Kidney glomerular epithelial cell (primary cell): Measurements from ENCODE around the gene ARF1.

ENCODE experiments used
- DNase-seq: peaks from one replicate; lab custom pipeline; 2025; lab: John Stamatoyannopoulos, UW

The ARF1 gene

DNA sequence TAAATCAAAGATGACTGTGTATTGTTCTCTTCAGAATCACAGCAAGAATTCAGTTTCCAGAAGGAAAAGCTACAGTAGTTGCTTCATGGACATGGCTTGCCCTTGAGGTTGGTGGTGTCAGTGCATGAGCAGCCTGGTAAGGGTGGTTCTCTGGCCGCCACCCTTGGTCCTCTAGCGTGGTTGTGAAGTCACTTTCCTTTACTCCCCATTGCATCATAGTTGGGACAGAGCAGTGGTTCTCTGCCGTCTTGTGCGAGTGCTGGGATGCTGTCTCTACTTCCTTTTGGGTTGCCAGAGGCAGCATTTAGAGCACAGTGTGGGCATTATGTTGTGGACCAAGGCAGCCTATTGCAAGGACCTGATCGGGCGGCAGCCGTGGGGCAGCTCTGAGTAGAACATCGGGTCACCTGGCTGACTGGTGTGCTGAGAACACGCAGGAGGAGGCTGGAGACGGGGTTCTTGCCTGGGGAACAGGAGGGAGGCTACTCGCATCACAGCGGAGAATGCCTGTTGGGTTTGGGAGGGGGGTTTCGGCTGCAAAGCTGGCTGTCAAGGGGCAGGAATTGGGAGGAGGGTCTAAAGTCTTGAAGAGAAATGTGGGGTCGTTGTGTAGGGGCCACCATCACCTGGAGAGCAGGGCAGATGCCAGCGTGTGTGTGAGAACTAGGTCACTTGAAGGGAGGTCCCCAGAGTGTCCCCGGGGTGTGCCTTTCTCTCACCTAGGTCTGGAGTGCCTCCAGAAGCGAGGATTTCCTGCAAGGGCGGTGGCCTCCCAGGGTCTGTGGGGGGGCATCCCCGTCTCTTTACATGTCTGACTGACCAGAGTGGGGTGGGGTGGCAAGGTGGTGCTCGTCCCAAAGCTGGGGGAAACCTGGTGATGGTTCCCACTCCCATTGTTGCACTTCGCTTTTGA is 6.3 kb downstream of the ARF1 start:
- no peak for DNase-seq

DNA sequence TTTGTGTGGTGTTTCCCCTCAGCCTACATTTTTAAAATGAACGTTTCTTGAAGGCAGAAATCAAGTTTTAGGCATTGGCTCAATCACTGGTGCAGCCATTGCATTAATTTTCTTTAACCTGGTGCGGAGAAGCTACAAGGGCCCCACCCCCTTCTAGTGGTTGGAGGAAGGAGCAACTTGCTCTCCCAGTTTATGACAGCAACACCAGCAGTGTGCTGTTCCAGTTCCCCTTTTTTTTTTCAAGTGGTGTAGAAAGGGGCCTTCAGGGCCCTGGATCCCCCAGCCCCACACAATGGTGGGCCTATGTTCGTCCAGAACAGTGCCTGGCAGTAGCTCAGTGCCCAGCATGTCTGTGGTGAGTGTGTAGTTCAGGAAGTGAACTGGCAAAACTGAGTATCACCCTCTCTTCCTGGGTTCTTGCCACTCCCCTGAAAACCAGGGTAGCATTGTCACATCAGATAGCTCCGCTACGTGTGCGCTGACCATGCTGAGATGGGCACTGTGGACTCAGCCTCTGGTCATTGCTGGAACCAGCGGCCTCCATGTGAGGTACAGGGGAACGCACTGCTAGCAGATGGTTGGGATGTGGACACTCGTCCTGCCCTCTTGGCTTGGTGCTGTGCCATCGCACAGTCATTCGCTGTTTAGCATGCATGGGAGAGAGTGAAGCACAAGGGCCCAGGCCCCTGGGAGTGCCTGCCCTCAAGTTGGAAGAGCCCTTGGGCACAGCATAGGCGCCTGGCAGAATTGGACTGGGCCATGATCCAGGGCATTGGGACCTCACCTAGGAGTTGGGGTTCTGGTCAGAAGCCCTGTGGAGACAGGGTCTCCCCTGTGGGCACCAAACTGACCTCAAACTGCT is 7.2 kb downstream of the ARF1 start:
- DNase-seq: no peak

DNA sequence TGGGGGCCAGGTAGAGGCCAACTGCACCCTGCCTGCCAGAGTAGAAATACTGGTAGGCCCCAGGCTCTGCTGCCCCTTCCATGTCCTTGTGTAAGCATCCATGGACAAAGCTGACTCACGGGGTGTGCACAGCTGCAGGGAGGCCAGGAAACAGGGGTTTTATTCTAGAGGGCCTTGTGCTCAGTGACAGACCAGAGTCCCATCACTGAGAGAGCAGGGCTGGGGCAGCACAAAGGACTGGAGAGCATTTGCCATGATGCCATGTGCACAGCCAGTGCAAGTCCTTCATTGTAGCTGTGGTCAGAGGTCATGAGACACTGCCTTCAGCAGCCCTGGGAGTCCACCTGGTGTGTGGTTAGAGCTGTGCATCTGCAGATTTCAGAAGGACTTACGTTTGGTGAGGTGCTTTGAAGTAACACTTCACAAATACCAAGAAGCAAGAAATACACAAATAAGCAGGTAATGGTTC is 8.1 kb downstream of the ARF1 start:
- no peak for DNase-seq

DNA sequence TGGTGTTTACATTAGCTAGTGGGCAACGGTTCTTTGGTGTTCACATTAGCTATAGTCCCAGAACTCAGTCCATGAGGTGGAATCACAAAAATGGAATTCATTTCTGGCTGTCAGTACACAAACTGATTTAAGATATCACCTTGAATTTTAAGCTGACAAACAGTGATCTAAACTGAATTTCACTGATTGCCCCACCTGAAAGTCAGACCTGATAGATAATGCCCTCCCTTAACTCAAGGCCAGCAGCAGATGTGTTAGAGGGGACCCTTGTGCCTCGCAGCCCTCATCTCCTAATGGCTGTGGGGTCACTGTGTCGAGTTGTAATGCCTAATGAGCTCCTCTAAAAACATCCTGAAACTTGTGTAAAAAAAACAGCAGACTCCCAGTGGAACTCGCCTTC is 8.6 kb downstream of the ARF1 start:
- DNase-seq: no peak

DNA sequence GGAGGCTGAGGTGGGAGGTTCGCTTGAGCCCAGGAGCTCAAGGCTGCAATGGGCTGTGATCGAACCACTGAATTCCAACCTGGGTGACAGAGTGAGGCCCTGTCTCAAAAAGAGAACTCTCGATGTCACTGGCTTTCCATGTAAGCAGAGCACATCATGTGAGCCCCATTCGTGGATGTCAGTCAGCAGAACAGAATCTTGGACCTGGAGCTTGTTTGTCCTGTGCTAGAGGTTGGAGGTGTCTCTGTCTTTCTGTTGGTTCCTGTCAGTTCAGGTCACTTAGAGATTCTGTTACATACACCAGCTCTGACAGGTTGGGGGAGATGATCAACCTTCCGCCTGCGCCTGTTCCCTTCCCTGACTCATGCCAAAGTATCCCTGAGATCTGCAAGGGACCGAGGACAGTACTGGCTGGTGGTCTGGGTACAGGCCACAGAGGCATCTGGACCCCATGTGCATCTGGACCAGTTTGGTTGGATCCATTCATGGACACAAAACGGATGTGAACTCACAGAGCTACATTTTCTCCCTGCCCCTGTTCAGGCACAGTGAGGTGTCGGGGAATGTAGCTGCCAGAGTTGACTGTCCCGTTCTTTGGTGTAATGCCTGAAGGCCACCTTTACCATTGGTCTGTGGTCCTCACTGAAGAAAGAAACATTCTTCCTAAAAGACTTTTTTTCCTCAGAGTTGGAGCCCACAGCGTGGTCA is 10.0 kb downstream of the ARF1 start:
- DNase-seq: no peak

DNA sequence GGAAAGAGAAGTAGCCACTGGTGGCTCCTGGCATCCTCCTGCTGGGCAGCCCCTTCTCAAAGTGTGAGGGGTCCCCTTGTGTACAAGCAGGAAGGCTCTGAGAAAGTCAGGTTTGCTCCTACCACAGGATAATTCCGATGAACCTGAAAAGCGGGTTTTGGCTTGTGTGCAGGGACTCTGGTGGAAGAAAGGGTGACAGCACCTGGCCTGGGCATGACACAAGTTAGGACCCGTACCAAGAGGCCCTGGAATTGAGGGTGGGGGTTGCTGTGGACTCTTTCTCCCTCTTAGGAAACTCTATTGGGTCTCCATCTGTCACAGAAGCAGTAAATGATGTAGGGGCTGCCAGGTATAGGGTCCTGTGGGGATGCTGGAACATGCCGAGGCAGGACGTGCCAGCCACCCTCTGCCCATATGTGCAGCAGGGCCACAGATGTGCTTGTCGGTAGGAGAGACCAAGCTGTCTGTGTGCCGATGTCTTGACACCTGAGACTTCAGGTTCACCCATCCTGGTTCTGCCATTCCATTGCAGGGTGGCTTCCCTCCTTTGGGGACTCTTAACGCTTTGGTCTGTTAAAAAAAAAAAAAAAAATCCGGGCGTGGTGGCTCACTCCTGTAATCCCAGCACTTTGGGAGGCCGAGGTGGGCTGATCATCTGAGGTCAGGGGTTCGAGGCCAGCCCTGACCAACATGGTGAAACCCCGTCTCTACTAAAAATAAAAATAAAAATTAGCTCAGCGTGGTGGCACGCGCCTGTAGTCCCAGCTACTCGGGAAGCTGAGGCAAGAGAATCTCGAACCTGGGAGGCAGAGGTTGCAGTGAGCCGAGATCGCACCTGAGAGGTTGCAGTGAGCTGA is 10.8 kb downstream of the ARF1 start:
- DNase-seq: no peak

DNA sequence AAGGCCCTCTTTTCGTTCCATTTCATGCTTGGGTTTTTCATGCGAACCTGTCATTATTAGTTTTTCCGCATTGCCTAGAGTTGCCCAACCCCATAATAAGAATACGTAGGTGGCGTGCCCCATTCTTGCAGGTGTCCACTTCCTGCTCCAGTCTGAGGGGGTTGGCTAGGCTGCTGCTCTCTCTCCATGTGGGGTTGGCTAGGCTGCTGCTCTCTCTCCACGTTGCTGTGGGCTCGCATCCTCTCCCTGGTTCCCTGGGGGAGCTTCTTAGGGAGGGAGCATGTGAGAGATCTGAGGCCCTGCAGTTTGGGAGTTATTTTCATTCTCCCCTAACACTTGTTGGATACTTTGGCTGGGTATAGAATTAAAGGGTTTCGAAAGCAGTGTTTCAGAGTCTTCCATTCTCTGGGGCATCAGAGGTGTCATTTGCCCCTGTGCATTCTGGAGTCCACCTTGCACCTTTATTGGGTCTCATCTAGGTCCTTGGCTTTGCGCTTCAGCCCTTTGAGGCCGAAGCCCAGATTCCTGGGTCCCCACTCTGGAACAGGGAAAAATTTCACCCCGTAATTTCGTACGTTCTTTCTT is 12.0 kb downstream of the ARF1 start:
- DNase-seq: no peak

DNA sequence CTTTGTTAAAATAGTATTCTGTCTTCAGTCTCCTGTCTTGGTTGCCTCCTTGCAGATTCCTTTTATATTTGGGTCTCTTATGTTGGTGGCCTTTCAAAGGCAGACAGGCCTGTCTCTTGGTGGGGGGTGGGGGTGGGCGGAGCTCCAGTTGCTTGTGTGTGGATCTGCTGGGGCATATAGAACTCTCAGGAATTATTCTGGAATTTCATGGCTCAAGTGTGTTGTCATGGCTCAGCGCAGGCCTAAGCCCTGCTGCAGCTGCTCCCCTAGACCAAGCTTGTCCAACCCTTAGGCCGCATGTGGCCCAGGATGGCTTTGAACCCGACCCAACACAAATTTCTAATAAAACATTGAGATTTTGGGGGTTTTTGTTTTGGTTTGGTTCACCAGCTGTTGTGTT is 12.7 kb downstream of the ARF1 start:
- DNase-seq: no peak

DNA sequence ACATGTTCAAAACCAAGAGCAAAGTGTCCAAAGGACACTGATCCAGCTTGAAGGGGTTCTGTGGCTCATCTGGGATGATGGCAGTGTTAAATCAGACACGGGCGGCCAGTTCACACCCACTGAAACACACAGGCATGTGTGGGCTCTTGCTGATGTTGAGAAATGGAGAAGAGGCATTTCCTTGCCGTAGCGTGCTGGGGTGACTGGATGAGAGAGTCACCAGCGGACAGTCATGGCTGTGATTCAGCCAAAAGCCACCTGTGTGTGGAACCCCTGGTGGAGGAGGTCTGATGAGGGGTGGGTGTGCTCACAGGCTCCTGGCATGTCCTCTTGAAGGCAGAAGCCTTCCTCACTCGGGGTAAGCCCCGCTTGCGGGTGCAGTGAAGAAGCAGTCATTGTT is 13.4 kb downstream of the ARF1 start:
- DNase-seq: no peak

DNA sequence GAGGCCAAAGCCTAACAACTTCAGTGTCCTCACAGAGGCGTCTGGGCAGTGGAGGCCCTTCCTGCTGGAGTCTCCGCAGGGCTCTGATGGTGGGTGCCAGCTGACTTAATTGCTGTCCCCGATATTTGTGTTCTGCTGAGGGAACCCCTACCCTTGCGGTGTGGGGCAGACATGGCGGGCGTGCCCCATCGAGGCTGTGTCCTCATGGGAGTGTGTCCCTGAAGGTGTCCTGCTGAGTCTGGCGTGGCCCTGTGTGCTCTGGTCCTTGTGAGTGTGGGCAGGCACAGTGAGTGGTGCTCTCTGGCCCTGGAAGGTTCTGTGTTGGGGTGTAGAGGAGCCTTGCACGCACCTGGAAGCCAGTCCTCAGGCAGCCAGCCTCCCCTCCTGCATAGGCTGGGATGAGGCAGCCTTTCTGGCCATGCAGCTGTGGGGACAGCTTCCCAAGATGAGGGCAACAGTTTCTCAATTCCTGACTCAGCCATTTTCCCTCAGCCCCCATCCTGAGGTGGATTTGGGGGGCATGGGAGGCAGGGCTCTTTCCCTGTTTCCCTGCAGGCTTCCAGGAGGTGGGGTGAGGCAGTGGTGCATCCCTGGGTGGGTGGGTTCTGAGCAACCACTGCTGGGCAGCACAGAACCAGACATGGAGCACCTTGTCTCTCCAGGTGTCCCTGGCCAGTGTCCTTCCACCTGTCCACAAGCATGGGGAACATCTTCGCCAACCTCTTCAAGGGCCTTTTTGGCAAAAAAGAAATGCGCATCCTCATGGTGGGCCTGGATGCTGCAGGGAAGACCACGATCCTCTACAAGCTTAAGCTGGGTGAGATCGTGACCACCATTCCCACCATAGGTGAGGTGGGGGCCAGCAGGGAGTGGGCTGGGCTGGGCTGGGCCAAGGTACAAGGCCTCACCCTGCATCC is 14.2 kb downstream of the ARF1 start:
- DNase-seq: no peak

DNA sequence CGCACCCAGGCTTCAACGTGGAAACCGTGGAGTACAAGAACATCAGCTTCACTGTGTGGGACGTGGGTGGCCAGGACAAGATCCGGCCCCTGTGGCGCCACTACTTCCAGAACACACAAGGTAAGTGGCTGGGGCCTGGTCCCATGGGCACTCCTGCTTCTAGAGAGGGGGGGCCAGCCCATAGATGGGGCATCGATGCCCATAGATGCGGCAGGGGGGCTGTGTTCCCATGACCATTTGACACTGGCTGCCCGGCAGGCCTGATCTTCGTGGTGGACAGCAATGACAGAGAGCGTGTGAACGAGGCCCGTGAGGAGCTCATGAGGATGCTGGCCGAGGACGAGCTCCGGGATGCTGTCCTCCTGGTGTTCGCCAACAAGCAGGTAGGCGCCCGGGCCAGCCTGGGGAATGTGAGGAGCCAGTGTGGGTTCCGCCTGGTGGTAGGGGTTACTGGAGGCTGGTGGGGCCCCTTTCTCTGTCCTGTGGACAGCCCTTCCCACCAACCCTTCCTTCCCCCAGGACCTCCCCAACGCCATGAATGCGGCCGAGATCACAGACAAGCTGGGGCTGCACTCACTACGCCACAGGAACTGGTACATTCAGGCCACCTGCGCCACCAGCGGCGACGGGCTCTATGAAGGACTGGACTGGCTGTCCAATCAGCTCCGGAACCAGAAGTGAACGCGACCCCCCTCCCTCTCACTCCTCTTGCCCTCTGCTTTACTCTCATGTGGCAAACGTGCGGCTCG is 15.0 kb downstream of the ARF1 start:
- DNase-seq: no peak

DNA sequence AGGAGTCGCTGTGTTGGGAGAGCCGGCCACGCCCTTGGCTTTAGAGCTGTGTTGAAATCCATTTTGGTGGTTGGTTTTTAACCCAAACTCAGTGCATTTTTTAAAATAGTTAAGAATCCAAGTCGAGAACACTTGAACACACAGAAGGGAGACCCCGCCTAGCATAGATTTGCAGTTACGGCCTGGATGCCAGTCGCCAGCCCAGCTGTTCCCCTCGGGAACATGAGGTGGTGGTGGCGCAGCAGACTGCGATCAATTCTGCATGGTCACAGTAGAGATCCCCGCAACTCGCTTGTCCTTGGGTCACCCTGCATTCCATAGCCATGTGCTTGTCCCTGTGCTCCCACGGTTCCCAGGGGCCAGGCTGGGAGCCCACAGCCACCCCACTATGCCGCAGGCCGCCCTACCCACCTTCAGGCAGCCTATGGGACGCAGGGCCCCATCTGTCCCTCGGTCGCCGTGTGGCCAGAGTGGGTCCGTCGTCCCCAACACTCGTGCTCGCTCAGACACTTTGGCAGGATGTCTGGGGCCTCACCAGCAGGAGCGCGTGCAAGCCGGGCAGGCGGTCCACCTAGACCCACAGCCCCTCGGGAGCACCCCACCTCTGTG is 15.9 kb downstream of the ARF1 start:
- no peak for DNase-seq

DNA sequence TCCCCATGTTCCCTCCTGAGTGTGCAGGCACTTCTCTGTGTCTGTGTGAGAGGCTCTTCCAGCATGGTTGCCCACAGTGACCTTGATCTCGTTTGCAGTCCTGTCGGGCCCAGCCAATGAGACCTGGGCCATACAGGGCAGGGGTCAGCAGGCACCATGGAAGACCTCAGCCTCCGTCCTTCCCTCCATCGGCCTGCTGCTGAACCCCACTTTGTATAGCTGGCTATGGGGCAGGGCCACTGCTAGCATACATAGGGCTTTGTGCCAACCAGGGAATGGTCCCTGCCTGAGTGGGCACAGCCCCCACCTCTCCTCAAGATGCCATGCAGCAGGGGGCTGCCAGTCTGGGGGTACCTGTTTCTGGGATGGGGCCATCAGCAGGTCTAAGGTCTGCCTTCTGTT is 16.8 kb downstream of the ARF1 start:
- DNase-seq: no peak

DNA sequence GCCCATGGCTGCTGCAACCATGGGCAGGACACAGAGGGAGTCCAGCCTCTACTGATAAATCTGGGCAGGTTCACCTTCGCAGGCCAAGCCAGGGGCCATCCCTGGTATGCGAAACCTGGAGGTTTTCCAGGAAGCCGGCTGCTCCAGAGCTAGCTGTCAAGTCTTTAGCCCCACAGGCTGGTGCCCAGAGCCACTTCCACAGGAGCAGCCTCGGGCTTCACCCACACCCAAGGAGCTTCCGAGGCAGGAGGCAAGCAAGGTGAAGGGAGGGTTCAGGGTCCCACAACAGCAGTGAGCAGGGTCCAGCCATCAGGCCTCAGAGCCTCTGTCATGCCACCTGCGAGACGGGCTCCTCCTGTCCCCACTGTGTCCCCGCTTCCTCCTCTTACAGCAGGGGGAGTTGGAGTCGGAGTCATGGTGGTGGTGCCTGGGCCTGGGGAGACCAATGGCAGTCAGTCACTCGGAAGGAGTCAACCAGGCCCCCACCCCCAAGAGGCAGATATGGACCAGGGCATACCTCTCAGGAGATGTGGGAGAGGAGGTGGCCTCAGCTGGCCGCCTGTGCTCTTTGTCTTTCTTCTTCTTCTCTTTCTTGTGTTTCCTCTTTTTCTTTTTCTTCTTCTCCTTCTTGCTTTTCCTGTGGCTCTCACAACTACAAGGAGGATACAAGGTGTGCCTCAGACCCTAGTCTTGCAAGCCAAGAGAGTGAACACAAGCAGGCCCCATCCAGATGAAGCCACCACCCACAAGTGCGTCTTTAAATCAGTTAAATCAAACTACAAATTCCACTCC is 18.5 kb downstream of the ARF1 start:
- no peak for DNase-seq

DNA sequence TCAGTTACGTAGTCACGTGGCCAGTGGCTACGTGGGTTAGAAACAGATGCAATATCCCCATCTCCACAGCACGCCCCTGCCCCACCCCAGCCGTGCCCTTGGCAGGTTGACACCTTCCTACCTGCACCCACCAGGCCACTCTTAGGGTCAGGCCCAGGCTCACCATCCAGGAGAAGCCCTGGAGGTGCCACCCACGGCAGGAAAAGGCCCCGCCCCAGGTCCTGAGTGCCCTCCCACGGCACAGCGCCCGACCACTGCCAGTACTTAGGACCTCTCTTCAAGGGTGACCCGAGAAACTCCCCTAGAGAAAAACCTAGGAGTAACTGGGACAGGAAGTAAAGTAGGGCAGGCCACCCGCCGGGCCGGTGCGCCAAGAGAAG is 19.1 kb downstream of the ARF1 start:
- DNase-seq: no peak

DNA sequence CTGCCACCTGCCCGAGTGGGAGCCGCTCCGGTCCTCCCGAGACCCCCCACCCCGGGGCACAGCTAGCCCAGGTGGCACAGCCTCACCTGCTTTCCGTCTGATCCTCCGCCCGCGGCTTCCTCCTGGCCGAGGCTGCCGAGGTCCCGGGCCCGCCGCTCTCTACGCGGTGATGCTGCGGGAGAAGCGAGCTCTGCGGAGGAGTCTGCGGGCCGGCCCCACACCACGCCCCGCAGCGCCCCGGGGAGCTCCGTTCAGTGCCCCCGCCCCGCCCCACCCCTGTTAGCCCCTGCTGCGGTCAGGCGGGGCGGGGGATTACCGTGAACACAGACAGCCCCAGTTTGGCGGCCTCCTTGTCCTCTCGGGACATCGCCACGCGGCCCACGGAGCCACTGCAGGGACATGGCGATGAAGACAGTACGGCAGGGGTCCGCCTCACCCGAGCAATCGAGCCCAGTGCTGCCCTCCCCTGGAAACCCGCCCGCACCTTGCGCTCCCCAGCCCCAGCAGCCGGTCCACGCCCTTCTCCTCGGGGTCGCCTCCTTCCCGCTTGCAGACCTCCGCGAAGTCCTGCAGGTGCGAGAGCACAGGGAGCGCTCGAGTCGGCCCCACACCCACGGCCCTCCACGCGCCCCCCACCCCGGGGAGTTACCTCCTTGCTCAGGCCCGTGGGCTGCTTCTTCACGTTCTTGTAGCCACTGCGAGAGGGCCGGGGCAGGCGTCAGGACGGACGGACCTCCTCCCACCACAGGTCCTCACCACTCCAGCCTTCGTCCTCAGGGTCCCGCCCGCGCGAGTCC is 19.7 kb downstream of the ARF1 start:
- no peak for DNase-seq
